HEK293 (cell line): ENCODE results near the gene IL17B.

ENCODE experiments used
- TF ChIP-seq, protein P1 (sequence below): fragments of 450-650 bp; formaldehyde crosslinking; IDR thresholded peaks from 2 replicates; pipeline ENCODE4 v1.5.1; 2016; ENCODE audit warnings: missing biosample characterization, missing genetic modification characterization
- TF ChIP-seq, protein P2 (sequence below): fragments of 450-650 bp; formaldehyde crosslinking; IDR thresholded peaks from 2 replicates; pipeline ENCODE4 v1.5.1; 2016; ENCODE audit warnings: missing biosample characterization, missing genetic modification characterization

DNA sequence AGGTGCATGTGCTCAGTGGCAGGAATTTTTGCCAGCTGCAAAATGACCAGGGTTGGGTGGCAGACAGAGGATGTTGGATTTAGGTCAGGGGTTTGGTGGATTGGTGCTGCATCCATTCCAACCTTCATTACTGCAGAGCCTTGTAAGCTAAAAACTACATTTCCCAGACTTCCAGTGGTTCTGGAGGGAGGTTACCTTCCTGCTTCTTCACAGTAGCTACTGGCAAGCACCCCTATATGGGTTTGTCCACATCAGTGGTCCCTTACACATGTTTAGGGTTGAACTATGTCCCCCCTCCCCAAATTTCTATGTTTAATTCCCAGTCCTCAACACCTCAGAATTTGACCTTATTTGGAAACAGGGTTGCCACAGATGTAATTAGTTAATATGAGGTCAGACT is 20.7 kb upstream of the IL17B start:
- TF ChIP-seq, protein P1, sequence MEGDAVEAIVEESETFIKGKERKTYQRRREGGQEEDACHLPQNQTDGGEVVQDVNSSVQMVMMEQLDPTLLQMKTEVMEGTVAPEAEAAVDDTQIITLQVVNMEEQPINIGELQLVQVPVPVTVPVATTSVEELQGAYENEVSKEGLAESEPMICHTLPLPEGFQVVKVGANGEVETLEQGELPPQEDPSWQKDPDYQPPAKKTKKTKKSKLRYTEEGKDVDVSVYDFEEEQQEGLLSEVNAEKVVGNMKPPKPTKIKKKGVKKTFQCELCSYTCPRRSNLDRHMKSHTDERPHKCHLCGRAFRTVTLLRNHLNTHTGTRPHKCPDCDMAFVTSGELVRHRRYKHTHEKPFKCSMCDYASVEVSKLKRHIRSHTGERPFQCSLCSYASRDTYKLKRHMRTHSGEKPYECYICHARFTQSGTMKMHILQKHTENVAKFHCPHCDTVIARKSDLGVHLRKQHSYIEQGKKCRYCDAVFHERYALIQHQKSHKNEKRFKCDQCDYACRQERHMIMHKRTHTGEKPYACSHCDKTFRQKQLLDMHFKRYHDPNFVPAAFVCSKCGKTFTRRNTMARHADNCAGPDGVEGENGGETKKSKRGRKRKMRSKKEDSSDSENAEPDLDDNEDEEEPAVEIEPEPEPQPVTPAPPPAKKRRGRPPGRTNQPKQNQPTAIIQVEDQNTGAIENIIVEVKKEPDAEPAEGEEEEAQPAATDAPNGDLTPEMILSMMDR (tag by site-specific recombination) = no peak
- TF ChIP-seq, protein P2, sequence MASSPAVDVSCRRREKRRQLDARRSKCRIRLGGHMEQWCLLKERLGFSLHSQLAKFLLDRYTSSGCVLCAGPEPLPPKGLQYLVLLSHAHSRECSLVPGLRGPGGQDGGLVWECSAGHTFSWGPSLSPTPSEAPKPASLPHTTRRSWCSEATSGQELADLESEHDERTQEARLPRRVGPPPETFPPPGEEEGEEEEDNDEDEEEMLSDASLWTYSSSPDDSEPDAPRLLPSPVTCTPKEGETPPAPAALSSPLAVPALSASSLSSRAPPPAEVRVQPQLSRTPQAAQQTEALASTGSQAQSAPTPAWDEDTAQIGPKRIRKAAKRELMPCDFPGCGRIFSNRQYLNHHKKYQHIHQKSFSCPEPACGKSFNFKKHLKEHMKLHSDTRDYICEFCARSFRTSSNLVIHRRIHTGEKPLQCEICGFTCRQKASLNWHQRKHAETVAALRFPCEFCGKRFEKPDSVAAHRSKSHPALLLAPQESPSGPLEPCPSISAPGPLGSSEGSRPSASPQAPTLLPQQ (tag by site-specific recombination) = no peak
